C4-2B (cell line): ENCODE measurements around the gene PHOX2B.

ENCODE experiments used
- CTCF ChIP-seq: fragments of 450-650 bp; conservative IDR thresholded peaks from 2 replicates; pipeline ENCODE4 v1.5.1; 2017; ENCODE audit warnings: mild to moderate bottlenecking
- ZFX ChIP-seq: fragments of 450-650 bp; IDR thresholded peaks from 2 replicates; pipeline ENCODE4 v1.6.1; 2017

- no peak for TF ChIP-seq CTCF
- no peak for TF ChIP-seq ZFX
Observed at GRCh38 chr4:41734371-41734770, 14.2 kb downstream of the PHOX2B start.
